ENCODE results near the gene TIMM23.
"Not testable (repeated sequence)": the region's sequence is repeated elsewhere in the genome, so short reads cannot be mapped to it uniquely, and the experiment has no call there.

GRCh38 chr10:45956634-45957033, 15.7 kb upstream of the TIMM23 start:
- TF ChIP-seq CREB1 (CRISPR knock-in tag; IDR thresholded peaks at IDR 0.05); CTCF (IDR thresholded peaks at IDR 0.05); MAX (CRISPR knock-in tag; IDR thresholded peaks at IDR 0.05); ATF6 (CRISPR knock-in tag; IDR thresholded peaks at IDR 0.05); NFE2L1 (CRISPR knock-in tag; IDR thresholded peaks at IDR 0.05); ETV6 (CRISPR knock-in tag; IDR thresholded peaks at IDR 0.05); FOXP4 (CRISPR knock-in tag; IDR thresholded peaks at IDR 0.05); ZBTB21 (CRISPR knock-in tag; IDR thresholded peaks at IDR 0.05; ENCODE audit: borderline replicate concordance); NR2C2 (CRISPR knock-in tag; IDR thresholded peaks at IDR 0.05); ATF3 (CRISPR knock-in tag; conservative IDR thresholded peaks at IDR 0.05); FOXJ3 (CRISPR knock-in tag; IDR thresholded peaks at IDR 0.05; ENCODE audit: borderline replicate concordance); MXD4 (CRISPR knock-in tag; IDR thresholded peaks at IDR 0.05; ENCODE audit: borderline replicate concordance): not testable (repeated sequence)

Data from WTC11 (cell line).